Spleen (tissue), 11 donors: ENCODE measurements around the gene ATL3. TPM values are rescaled to one million over a fixed set of nuclear protein-coding genes. Genes with fewer than 3 reads are reported as not detected.

ENCODE experiments used
- DNase-seq: peaks from one replicate; pipeline ENCODE4 v3.0.0-alpha.2; 2020
- H3K27ac ChIP-seq, 8 donors: fragments of 200-600 bp; sonication (generic) in 7 of 8; 1 replicate in 4 of 8; 2 replicates in 4 of 8; pipeline versions ENCODE4 v1.5.0 to v1.8.0; 2016 to 2021; ENCODE audit warnings: inconsistent platforms in 4 of 8, mild to moderate bottlenecking in 4 of 8, moderate library complexity in 1 of 8
- H3K27me3 ChIP-seq, 7 donors: fragments of 200-600 bp; sonication (generic) in 6 of 7; replicated peaks in 1 of 7; 1 replicate in 4 of 7; 2 replicates in 3 of 7; pipeline versions ENCODE4 v1.5.0 to v1.8.0; 2016 to 2021; ENCODE audit warnings: inconsistent platforms in 3 of 7, mild to moderate bottlenecking in 1 of 7
- H3K36me3 ChIP-seq, 6 donors: fragments of 200-600 bp; sonication (generic) in 5 of 6; 1 replicate in 4 of 6; 2 replicates in 2 of 6; pipeline versions ENCODE4 v1.5.0 to v1.8.0; 2016 to 2021; ENCODE audit warnings: inconsistent platforms in 2 of 6
- H3K4me1 ChIP-seq, 6 donors: fragments of 200-600 bp; sonication (generic) in 5 of 6; 1 replicate in 3 of 6; 2 replicates in 3 of 6; pipeline versions ENCODE4 v1.5.0 to v1.8.0; 2016 to 2021; ENCODE audit warnings: inconsistent platforms in 3 of 6
- H3K4me3 ChIP-seq, 8 donors: fragments of 200-600 bp; sonication (generic) in 7 of 8; 1 replicate in 4 of 8; 2 replicates in 4 of 8; pipeline versions ENCODE4 v1.5.0 to v1.8.0; 2016 to 2021; ENCODE audit warnings: inconsistent platforms in 4 of 8, mild to moderate bottlenecking in 4 of 8, moderate library complexity in 2 of 8
- H3K9me3 ChIP-seq, 8 donors: fragments of 200-600 bp; sonication (generic) in 7 of 8; 1 replicate in 4 of 8; 2 replicates in 4 of 8; pipeline versions ENCODE4 v1.5.0 to v1.8.0; 2016 to 2021; ENCODE audit warnings: inconsistent platforms in 4 of 8
- CTCF ChIP-seq, 11 experiments: fragments of 200-600 bp in 7 of 11; fragments of 450-650 bp in 4 of 11; sonication (generic) in 4 of 11; IDR thresholded peaks in 8 of 11; conservative IDR thresholded peaks in 3 of 11; 1 replicate in 7 of 11; 2 replicates in 4 of 11; pipeline versions ENCODE4 v1.4.0 to v1.8.0; 2016 to 2021; ENCODE audit warnings: antibody characterized with exemption in 11 of 11, inconsistent platforms in 4 of 11, mild to moderate bottlenecking in 1 of 11
- POLR2A ChIP-seq, 3 donors: fragments of 450-650 bp; IDR thresholded peaks; one replicate each; pipeline ENCODE4 v1.5.1; 2017; ENCODE audit warnings: antibody characterized with exemption in 3 of 3, mild to moderate bottlenecking in 1 of 3
- POLR2AphosphoS5 ChIP-seq, 3 donors: sonication (generic); formaldehyde crosslinking; IDR thresholded peaks; one replicate each; pipeline ENCODE4 v1.5.1; 2017; ENCODE audit warnings: antibody characterized with exemption in 3 of 3
- WGBS, 5 donors: extraction: QIAGEN DNeasy Blood & Tissue Kit in 3 of 5; methylation state at CpG; one replicate each; pipeline versions ENCODE4 v1.1.5 to v1.1.7; 2013 to 2018; 5-methylcytosine and 5-hydroxymethylcytosine counted together
- intact Hi-C: fragments of 100-400 bp; cut with DNase I; formaldehyde crosslinking; loops from one replicate; pipeline ENCODE4 v1.15.0; 2023; ENCODE audit warnings: low total_unique reads
- polyA plus RNA-seq, 3 donors: library from polyadenylated mRNA; stranded (reverse); fragments of 200-250 nt; gene quantifications; one replicate each; pipeline ENCODE4 v1.2.1, GENCODE V29; 2013
- total RNA-seq, 7 donors: library from RNA; depleted of rRNA in 3 of 7; stranded (reverse); fragments of >200 nt in 3 of 7; fragmentation: NEBNext Ultra II Directional in 4 of 7; extraction: Animal tissue kit (Norgen Biotek cat#: 25700) in 4 of 7; gene quantifications; one replicate each; pipeline versions ENCODE4 v1.1.0 to v1.2.1, GENCODE V29; 2016 to 2021
- donor health status: healthy with polysubstance abuse.
- donor health status: DM: no; HTN: no; CAD: no; lungs with moderate emphysema.
- donor health status: DM: no; HTN: no; CAD: no.
- donor health status: Bipolar disorder and iron deficiency.
- donor health status: healthy.
- donor health status: DM: no; HTN: no; CAD: no.
- donor health status: DM: yes; HTN: yes; CAD: no.

The ATL3 gene
- total and polyA plus RNA-seq, 10 donors = 5.7 to 58.5 (median 44.7) TPM

- Histone ChIP-seq H3K27me3 (no peaks in the 10 kb centered on the region), H3K36me3 (peaks cover 0 to 10% (median 0%) of the 10 kb centered on the region in 6 donors), H3K4me1 (peaks cover 0 to 25% (median 18%) of the 10 kb centered on the region in 6 donors), H3K4me3 (no peak overlapping the region), H3K9me3 (no peaks in the 10 kb centered on the region), H3K27ac (no peak overlapping the region)
- intact Hi-C loops = no loop called here
- DNase-seq = no peak
- 84 to 90% (median 88%) methylated on average over 11 of the region's 11 CpGs for WGBS, 5 donors
- TF ChIP-seq CTCF (IDR thresholded peaks at IDR 0.05 in 8 of 11, conservative IDR thresholded peaks at IDR 0.05 in 3 of 11) (peak in 1 of 11 experiments; percentile 14), POLR2A (IDR thresholded peaks at IDR 0.05) (no peak), POLR2AphosphoS5 (IDR thresholded peaks at IDR 0.05) (no peak)
Observed at GRCh38 chr11:63710476-63711217, 39.5 kb upstream of the ATL3 start.

- 36 to 42% (median 39%) methylated on average over 3 of the region's 3 CpGs for WGBS, 5 donors
- DNase-seq = no peak
- intact Hi-C loops = no loop called here
- H3K27me3 ChIP-seq = no peaks in the 10 kb centered on the region
- peaks cover 0 to 3% (median 0%) of the 10 kb centered on the region in 6 donors for H3K36me3 ChIP-seq
- no peak overlapping the region for H3K4me3 ChIP-seq
- TF ChIP-seq POLR2A (IDR thresholded peaks at IDR 0.05) (no peak), CTCF (IDR thresholded peaks at IDR 0.05 in 8 of 11, conservative IDR thresholded peaks at IDR 0.05 in 3 of 11) (no peak), POLR2AphosphoS5 (IDR thresholded peaks at IDR 0.05) (no peak)
- no peaks in the 10 kb centered on the region for H3K9me3 ChIP-seq
- H3K27ac ChIP-seq = peak overlapping the region in 1 of 8 donors; percentile 9
- peaks cover 0 to 28% (median 19%) of the 10 kb centered on the region in 6 donors for H3K4me1 ChIP-seq
Observed at GRCh38 chr11:63709336-63709884, 38.2 kb upstream of the ATL3 start.

GRCh38 chr11:63708764-63709163 is 37.6 kb upstream of the ATL3 start:
- Histone ChIP-seq H3K4me3 (no peak overlapping the region), H3K9me3 (no peaks in the 10 kb centered on the region), H3K27me3 (no peaks in the 10 kb centered on the region), H3K4me1 (peaks cover 0 to 34% (median 19%) of the 10 kb centered on the region in 6 donors), H3K36me3 (no peaks in the 10 kb centered on the region), H3K27ac (no peak overlapping the region)
- intact Hi-C loops = no loop called here
- 71 to 93% (median 86%) methylated on average over 1 of the region's 1 CpG for WGBS, 5 donors
- no peak for DNase-seq
- TF ChIP-seq POLR2AphosphoS5 (IDR thresholded peaks at IDR 0.05) (no peak), CTCF (IDR thresholded peaks at IDR 0.05 in 8 of 11, conservative IDR thresholded peaks at IDR 0.05 in 3 of 11) (no peak), POLR2A (IDR thresholded peaks at IDR 0.05) (no peak)

- no peak for DNase-seq
- TF ChIP-seq CTCF (IDR thresholded peaks at IDR 0.05 in 8 of 11, conservative IDR thresholded peaks at IDR 0.05 in 3 of 11) (no peak), POLR2AphosphoS5 (IDR thresholded peaks at IDR 0.05) (no peak), POLR2A (IDR thresholded peaks at IDR 0.05) (no peak)
- H3K36me3 ChIP-seq = peaks cover 0 to 4% (median 0%) of the 10 kb centered on the region in 6 donors
- no peaks in the 10 kb centered on the region for H3K9me3 ChIP-seq
- H3K4me1 ChIP-seq = peaks cover 0 to 34% (median 19%) of the 10 kb centered on the region in 6 donors
- WGBS, 5 donors = 85 to 92% (median 91%) methylated on average over 2 of the region's 2 CpGs
- H3K27me3 ChIP-seq = no peaks in the 10 kb centered on the region
- H3K27ac ChIP-seq = no peak overlapping the region
- no peak overlapping the region for H3K4me3 ChIP-seq
- intact Hi-C loops = no loop called here
Observed at GRCh38 chr11:63705526-63705925, 34.4 kb upstream of the ATL3 start.
